Fibroblast of skin of abdomen (primary cell): ENCODE results near the gene ATG2A.
"Not testable (repeated sequence)": the region's sequence is repeated elsewhere in the genome, so short reads cannot be mapped to it uniquely, and the experiment has no call there.

Source experiments
- DNase-seq: peaks from one replicate; pipeline ENCODE4 v3.0.0-alpha.2; 2013

The ATG2A gene

DNA sequence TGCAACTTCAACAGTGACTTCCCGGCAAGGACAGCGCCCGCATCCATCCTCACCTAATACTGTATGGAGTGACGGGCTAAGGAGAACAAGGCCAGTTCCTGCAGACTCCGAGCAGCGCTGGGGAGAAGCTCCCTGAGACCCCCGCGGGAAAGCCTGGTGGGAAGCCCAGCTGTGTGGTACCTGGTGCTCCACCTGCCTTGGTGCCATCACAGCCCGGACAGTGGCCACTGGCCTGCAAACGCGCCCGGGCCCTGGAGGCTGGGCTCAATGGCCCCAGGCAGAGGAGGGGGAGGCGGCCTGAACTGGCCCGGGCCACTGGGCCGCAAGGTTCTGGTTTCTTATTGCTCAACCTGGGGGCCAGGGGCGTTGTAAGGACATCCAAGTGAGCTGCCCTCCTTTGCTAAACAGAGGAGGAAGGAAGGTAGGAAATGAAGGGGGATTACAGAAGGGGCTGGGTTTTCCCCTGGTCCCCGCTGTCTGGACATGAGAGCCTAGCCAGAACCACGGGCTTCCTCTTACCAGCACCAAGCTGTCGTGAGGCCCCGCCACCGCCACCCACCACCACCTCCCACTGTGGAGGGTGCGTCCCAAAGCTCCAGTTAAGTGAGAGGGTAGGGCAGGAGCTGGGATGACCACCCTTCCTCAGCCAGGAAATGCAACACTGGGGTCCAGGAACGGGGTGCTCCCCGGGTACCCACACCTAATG lies 64.1 kb downstream of the ATG2A start:
- DNase-seq = no peak

- DNase-seq = no peak
Measured at GRCh38 chr11:64851831-64852351, 65.1 kb downstream of the ATG2A start.

DNA sequence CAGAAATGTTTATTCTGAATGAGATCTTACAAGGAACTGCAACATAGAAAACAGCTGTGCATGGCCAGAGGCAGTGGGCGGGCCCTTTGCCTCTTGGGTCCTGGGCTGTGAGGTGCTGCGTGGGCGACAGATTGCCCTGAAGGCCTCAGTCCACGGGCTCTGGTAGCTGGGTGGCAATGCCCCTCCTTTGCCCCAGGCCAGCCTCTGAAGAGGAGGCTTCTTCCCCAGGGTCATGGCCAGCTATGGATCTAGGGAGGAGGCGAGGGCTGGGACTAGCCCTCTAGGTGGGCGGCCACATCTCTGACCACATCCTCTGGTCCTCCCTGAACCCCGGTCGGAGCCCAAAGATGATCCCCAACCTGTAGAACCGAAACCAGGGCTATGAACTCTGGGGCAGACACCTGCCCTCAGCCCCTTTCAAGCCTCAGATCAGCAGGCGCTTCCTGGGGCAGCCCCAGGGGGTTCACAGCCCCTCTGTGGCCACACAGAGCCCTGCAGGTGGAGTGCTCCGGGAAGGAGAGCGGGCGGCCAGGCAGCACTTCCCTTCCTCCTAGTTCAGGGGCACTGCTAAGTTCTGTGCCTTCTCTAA lies 65.9 kb downstream of the ATG2A start:
- no peak for DNase-seq

GRCh38 chr11:64849598-64850356 lies 67.2 kb downstream of the ATG2A start:
- DNase-seq = no peak

- no peak for DNase-seq
Measured at GRCh38 chr11:64848826-64849597, 68.0 kb downstream of the ATG2A start.

DNA sequence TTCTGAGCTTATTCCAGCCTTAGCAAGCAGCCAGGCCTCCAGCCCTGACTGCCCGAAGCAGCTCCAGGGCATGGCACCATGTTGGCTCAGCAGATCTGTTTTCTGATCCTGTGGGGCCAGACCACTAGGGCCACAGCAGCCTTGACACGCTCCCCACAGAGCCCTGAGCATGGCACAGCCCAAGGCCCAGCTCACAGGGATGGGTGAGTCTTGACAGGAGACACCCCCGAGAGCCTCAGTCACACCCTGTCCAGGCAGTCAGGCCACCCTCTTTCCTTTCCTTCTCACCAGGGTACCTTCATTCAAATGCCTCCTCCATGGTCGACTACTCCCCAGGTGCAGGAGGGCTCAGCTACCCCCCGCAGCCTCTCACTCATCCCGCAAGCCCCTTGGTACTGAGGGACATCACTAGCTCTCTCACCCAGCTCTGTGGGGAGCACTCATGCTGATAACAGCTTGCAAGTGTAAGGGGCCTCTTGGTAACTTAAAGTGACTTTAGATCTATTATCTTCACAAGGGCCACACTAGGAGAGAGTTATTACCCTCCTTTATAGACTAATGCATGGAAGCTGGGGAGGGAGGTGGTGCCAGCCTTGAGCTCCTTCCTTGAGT lies 68.7 kb downstream of the ATG2A start:
- no peak for DNase-seq

DNA sequence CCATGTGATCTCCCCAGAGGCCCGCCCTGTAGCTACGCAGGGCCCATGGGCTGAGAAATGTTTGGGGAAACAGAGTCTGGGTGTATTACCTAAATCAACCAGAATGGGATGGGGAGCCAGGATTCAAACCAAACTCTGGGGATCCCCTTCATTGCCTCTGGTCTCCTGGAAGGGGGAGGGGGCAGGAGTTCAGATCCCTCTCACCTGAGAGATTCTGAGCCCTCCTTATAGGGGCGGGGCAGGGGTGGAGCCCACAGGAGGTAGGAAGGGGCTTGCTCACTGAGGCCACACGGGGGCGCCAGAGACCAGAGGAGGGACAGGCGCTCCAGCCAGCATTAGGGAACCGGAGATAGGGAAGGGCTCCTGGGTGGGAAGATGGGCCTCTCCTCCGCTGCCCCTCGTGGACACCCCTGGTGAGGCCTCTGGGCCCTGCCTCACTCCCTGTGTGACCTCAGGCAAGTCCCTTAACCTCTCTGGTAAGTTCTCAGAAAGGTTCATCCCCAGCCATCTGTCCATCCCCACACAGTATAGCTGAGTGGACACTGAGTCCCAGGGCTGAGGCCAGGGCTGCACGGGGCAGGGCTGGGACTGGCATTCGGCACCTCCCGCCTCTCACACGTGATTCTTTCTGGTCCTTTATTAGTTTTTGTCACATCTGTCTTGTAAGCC lies 69.9 kb downstream of the ATG2A start:
- DNase-seq = peak; percentile 87

DNA sequence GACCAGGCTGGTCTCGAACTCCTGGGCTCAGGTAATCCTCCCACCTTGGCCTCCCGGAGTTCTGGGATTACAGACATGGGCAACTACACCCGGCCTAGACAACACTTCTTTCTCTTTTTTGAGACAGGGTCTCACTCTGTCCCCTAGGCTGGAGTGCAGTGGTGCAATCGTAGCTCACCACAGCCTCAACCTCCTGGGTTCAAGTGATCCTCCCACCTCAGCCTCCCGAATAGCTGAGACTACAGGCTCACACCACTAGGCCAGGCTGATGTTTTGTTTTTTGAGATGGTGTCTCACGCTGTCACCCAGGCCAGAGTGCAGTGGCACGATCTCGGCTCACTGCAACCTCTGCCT lies 71.3 kb downstream of the ATG2A start:
- DNase-seq = not testable (repeated sequence)

DNA sequence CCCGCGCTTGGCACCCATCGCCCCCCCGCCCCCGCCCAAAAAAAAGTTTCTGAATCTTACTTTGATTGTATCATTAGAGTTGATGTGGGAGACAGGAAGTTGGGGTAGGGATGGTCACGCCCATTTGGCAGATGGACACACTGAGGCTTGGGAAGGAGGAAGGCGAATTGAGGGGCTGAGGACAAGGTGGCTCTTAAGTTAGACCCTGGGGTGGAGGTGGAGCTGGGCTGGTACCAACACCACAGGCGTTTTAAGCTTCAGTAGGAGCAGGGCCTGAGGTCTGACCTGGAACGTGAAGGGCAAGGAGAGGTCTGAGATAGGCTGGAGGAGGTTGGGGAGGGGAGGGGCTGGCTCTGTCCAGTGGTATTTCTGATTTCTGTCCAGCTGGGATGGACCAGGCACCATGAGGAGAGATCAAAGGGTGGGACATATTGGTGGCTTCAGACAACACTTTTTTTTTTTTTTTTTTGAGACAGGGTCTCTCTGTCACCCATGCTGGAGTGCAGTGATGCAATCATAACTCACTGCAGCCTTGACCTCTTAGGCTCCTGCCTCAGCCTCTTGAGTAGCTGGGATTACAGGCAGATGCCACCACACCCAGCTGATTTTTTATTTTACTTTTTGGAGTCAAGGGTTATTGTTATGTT lies 71.8 kb downstream of the ATG2A start:
- DNase-seq = no peak
